Transverse colon (tissue), 4 donors: ENCODE data around the gene SOS1. TPM values are rescaled to one million over a fixed set of nuclear protein-coding genes. Genes with fewer than 3 reads are reported as not detected.

Experiments used
- DNase-seq: peaks from one replicate; pipeline ENCODE4 v3.0.0-alpha.2; 2019
- H3K27ac ChIP-seq, 4 donors: fragments of 200-600 bp; sonication (generic); 2 replicates each; pipeline ENCODE4 v1.5.1; 2016 to 2018; ENCODE audit warnings: inconsistent platforms in 4 of 4
- H3K27me3 ChIP-seq: fragments of 200-600 bp; sonication (generic); 2 replicates; pipeline ENCODE4 v1.5.1; 2017; ENCODE audit warnings: inconsistent platforms
- H3K36me3 ChIP-seq, 4 donors: fragments of 200-600 bp; sonication (generic); 2 replicates each; pipeline ENCODE4 v1.5.1; 2017 to 2019; ENCODE audit warnings: inconsistent platforms in 4 of 4
- H3K4me1 ChIP-seq, 4 donors: fragments of 200-600 bp; sonication (generic); 2 replicates each; pipeline ENCODE4 v1.5.1; 2017 to 2020; ENCODE audit warnings: inconsistent platforms in 4 of 4
- H3K4me3 ChIP-seq, 4 donors: fragments of 200-600 bp; sonication (generic); 1 replicate in 1 of 4; 2 replicates in 3 of 4; pipeline versions ENCODE4 v1.5.1 to v1.6.1; 2017 to 2019; ENCODE audit warnings: inconsistent platforms in 4 of 4
- H3K9me3 ChIP-seq, 2 donors: fragments of 200-600 bp; sonication (generic); 2 replicates each; pipeline ENCODE4 v1.5.1; 2017 to 2019; ENCODE audit warnings: inconsistent platforms in 2 of 2
- CTCF ChIP-seq, 5 experiments: fragments of 200-600 bp in 3 of 5; fragments of 450-650 bp in 2 of 5; sonication (generic) in 3 of 5; IDR thresholded peaks; 1 replicate in 2 of 5; 2 replicates in 3 of 5; pipeline ENCODE4 v1.5.1; 2016 to 2017; ENCODE audit warnings: antibody characterized with exemption in 5 of 5, inconsistent platforms in 3 of 5, mild to moderate bottlenecking in 2 of 5, moderate library complexity in 1 of 5
- EP300 ChIP-seq: sonication (generic); formaldehyde crosslinking; IDR thresholded peaks from one replicate; pipeline ENCODE4 v1.6.1; 2017; ENCODE audit warnings: antibody characterized with exemption, low read depth
- POLR2A ChIP-seq: fragments of 450-650 bp; IDR thresholded peaks from one replicate; pipeline ENCODE4 v1.6.1; 2016; ENCODE audit warnings: antibody characterized with exemption, mild to moderate bottlenecking, moderate library complexity
- POLR2AphosphoS5 ChIP-seq, 3 donors: sonication (generic); formaldehyde crosslinking; IDR thresholded peaks; one replicate each; pipeline ENCODE4 v1.6.1; 2016; ENCODE audit warnings: antibody characterized with exemption in 3 of 3
- WGBS, 2 donors: methylation state at CpG; one replicate each; pipeline ENCODE4 v1.1.5; 2018; ENCODE audit warnings: low coverage in 1 of 2; 5-methylcytosine and 5-hydroxymethylcytosine counted together
- in situ Hi-C, 4 donors: fragments of 200-750 bp; cut with MboI; loops; one replicate each; pipeline versions ENCODE4 v1.15.0 to v1.15.1; 2017; ENCODE audit warnings: low sequenced_read_pairs in 3 of 4, low pct_ligation_motif_present in 1 of 4, low pct_unique_long_range_greater_than_20kb in 1 of 4
- intact Hi-C: fragments of 100-400 bp; cut with DNase I; formaldehyde crosslinking; loops from one replicate; pipeline ENCODE4 v1.15.1; 2023; ENCODE audit warnings: low total_unique reads
- small RNA-seq, 4 donors: library from RNA; depleted of rRNA; stranded (forward); fragments of <200 nt; gene quantifications; one replicate each; pipeline ENCODE3, GENCODE V24; 2016
- total RNA-seq, 4 donors: library from RNA; depleted of rRNA; stranded (reverse); fragments of >200 nt; gene quantifications; one replicate each; pipeline ENCODE4 v1.1.0, GENCODE V29; 2016

SOS1 gene
- total RNA-seq, 4 donors from 2014 or later, result 13.9 to 43.8 (median 23.0) TPM

DNA sequence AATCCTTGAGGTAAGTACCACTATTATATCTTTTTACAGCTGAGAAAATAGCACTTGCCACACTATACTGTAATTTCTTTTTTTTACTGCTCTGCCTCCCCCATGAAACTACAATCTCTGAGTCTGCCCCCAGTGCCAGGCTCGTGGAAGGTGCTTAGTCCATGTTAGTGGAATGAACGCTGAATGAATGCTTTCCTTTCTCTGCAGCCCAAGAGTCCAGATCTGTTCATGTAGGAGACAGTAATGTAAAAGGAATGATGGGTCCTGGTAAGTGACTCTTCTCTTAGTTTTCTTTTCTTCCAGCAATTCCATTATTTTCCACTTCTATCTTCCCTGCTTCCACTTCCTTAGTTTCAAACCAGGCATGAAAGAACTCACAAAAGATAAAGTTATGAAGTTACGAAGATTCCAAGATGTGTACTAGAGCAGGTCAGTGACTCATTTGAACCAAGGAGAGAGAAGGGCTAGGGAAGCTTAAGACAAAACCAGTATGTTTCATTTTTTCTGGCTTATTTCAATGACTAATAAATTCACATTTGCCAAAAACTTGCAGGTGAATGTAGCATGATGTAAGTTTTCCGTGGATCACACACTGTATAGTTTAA lies 185.2 kb downstream of the SOS1 start:
- in situ Hi-C loops (no loop called here), intact Hi-C loops (no loop called here)
- TF ChIP-seq EP300 (no peak), POLR2AphosphoS5 (IDR thresholded peaks at IDR 0.05) (no peak), CTCF (IDR thresholded peaks at IDR 0.05) (no peak), POLR2A (no peak)
- DNase-seq, result no peak
- Histone ChIP-seq H3K4me3 (no peak overlapping the region), H3K9me3 (no peaks in the 10 kb centered on the region), H3K27me3 (no peaks in the 10 kb centered on the region), H3K4me1 (no peaks in the 10 kb centered on the region), H3K27ac (no peak overlapping the region), H3K36me3 (no peaks in the 10 kb centered on the region)
- 82 to 86% methylated on average over 4 of the region's 4 CpGs for WGBS, 2 donors

- Histone ChIP-seq H3K4me1 (no peaks in the 10 kb centered on the region), H3K9me3 (no peaks in the 10 kb centered on the region), H3K4me3 (no peak overlapping the region), H3K27ac (no peak overlapping the region), H3K36me3 (no peaks in the 10 kb centered on the region), H3K27me3 (no peaks in the 10 kb centered on the region)
- WGBS, 2 donors, result 64 to 66% methylated on average over 5 of the region's 5 CpGs
- DNase-seq, result no peak
- in situ Hi-C loops, result no loop called here
- TF ChIP-seq POLR2AphosphoS5 (IDR thresholded peaks at IDR 0.05) (no peak), EP300 (no peak), POLR2A (no peak), CTCF (IDR thresholded peaks at IDR 0.05) (no peak)
- intact Hi-C loops, result no loop called here
These were observed 186.1 kb downstream of the SOS1 start for GRCh38 chr2:38934742-38935141.

DNA sequence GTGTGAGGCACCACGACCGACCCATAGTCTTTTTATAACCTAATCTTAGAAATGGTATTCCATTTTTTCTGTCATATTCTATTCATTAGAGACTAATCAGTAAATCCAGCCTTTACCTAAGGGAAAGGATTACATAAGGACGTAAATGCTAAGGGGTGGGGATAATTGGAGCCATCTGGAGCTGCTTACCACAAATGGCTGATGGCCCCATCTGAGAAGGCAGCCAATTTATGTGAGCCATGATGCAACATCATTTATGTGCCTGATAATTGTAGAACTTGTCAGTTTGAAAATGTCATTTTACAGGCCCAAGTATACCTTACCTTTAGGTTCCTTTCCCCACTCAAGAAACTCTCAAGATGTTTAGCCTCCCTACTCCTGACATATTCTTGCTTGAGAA lies 187.2 kb downstream of the SOS1 start:
- 91 to 93% methylated on average over 2 to 3 of the region's 3 CpGs for WGBS, 2 donors

GRCh38 chr2:38932586-38932985 lies 188.3 kb downstream of the SOS1 start:
- Histone ChIP-seq H3K27ac (no peak overlapping the region), H3K9me3 (no peaks in the 10 kb centered on the region), H3K36me3 (no peaks in the 10 kb centered on the region), H3K27me3 (no peaks in the 10 kb centered on the region), H3K4me3 (no peak overlapping the region), H3K4me1 (no peaks in the 10 kb centered on the region)
- intact Hi-C loops (no loop called here), in situ Hi-C loops (no loop called here)
- TF ChIP-seq EP300 (no peak), POLR2A (no peak), POLR2AphosphoS5 (IDR thresholded peaks at IDR 0.05) (no peak), CTCF (IDR thresholded peaks at IDR 0.05) (no peak)
- 41% methylated on average over 1 of the region's 1 CpG; no CpG with 5 or more reads in 1 of the 2 donors for WGBS, 2 donors
- no peak for DNase-seq

More for the DNA sequence above, 187.2 kb downstream of the SOS1 start:
- H3K4me1 ChIP-seq, result no peaks in the 10 kb centered on the region
- no peak overlapping the region for H3K27ac ChIP-seq
- no peaks in the 10 kb centered on the region for H3K9me3 ChIP-seq
- intact Hi-C loops, result no loop called here
- DNase-seq, result no peak
- no peaks in the 10 kb centered on the region for H3K27me3 ChIP-seq
- H3K4me3 ChIP-seq, result no peak overlapping the region
- no peaks in the 10 kb centered on the region for H3K36me3 ChIP-seq
- in situ Hi-C loops, result no loop called here
- TF ChIP-seq CTCF (IDR thresholded peaks at IDR 0.05), result no peak

Small RNA genes lying within 50 kb of the gene (small RNA-seq; reads per million reads assigned to genes)
- 0 to 0.24 (median 0) reads per million in 4 donors for gene HSPE1P13
- 0 reads per million in 4 donors for gene RF00019
- gene RN7SL96P, result 0 reads per million in 4 donors
- gene RNU6-198P, result 0 reads per million in 4 donors

Other genes starting within 250 kb of the SOS1 start
- 10 to 100 TPM in 2 of 4 donors, 1 to 10 TPM in 2; 1.5 to 29.7 (median 10.6) TPM for gene DHX57, start 245.1 kb downstream of the SOS1 start, total RNA-seq
- 10 to 100 TPM in 2 of 4 donors, 1 to 10 TPM in 1, not detected in 1; 10.0 to 14.6 (median 12.9) TPM for gene MORN2, start 245.1 kb downstream of the SOS1 start, total RNA-seq
- gene ARHGEF33, start 231.2 kb downstream of the SOS1 start, total RNA-seq, result under 1 TPM in 2 of 4 donors, not detected in 2; 0.14 to 0.32 TPM
- 1 to 10 TPM in 1 of 4 donors, under 1 TPM in 1, not detected in 2; 0.79 to 1.5 TPM for gene CDKL4, start 122.9 kb upstream of the SOS1 start, total RNA-seq